DND-41 (cell line): Measurements from ENCODE around the gene KCNN2.

Experiments
- EZH2 ChIP-seq: IDR thresholded peaks from 3 replicates; pipeline ENCODE4 v1.6.1; 2012; ENCODE audit warnings: borderline replicate concordance, low read depth, mild to moderate bottlenecking, moderate library complexity, low read length, inconsistent platforms; ENCODE audit not compliant: severe bottlenecking
- TF ChIP-seq, protein P1 (sequence below): IDR thresholded peaks from 2 replicates; pipeline ENCODE4 v1.5.1; 2012; ENCODE audit warnings: borderline replicate concordance, low read length, moderate library complexity, mild to moderate bottlenecking; ENCODE audit not compliant: poor library complexity, severe bottlenecking; ENCODE audit errors: extremely low read depth

DNA sequence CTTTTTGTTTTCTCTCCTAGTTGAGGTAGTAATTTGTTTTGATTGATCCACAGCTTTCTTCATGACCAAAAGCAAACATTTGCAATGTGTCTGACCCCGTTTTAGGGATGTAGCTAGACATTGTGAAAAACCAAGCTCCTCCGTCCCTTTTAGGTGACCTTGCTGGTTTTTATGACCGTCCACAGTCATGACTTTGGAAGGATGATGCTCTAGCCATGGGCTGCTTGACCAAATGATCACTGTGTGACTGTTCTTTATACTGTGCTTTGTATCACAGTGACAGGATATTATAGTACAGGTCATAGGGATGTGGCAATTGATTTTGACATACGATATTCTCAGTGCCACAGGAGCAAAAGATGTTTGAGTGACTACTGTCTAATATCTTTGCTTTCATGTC is 54.4 kb downstream of the KCNN2 start:
- TF ChIP-seq, protein P1, sequence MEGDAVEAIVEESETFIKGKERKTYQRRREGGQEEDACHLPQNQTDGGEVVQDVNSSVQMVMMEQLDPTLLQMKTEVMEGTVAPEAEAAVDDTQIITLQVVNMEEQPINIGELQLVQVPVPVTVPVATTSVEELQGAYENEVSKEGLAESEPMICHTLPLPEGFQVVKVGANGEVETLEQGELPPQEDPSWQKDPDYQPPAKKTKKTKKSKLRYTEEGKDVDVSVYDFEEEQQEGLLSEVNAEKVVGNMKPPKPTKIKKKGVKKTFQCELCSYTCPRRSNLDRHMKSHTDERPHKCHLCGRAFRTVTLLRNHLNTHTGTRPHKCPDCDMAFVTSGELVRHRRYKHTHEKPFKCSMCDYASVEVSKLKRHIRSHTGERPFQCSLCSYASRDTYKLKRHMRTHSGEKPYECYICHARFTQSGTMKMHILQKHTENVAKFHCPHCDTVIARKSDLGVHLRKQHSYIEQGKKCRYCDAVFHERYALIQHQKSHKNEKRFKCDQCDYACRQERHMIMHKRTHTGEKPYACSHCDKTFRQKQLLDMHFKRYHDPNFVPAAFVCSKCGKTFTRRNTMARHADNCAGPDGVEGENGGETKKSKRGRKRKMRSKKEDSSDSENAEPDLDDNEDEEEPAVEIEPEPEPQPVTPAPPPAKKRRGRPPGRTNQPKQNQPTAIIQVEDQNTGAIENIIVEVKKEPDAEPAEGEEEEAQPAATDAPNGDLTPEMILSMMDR = no peak
- TF ChIP-seq EZH2 = no peak
